PC-3 (cell line): Measurements from ENCODE around the gene HOXD11.

Source experiments
- EZH2phosphoT487 ChIP-seq: fragments of 300-600 bp; sonication (generic); IDR thresholded peaks from 2 replicates; pipeline ENCODE4 v1.6.1; 2018; ENCODE audit warnings: mild to moderate bottlenecking, antibody characterized with exemption, low read length, borderline replicate concordance
- TF ChIP-seq, protein P1 (sequence below): fragments of 300-600 bp; sonication (generic); conservative IDR thresholded peaks from 2 replicates; pipeline ENCODE4 v1.5.1; 2017; ENCODE audit warnings: antibody characterized with exemption, low read depth, mild to moderate bottlenecking, low read length

DNA sequence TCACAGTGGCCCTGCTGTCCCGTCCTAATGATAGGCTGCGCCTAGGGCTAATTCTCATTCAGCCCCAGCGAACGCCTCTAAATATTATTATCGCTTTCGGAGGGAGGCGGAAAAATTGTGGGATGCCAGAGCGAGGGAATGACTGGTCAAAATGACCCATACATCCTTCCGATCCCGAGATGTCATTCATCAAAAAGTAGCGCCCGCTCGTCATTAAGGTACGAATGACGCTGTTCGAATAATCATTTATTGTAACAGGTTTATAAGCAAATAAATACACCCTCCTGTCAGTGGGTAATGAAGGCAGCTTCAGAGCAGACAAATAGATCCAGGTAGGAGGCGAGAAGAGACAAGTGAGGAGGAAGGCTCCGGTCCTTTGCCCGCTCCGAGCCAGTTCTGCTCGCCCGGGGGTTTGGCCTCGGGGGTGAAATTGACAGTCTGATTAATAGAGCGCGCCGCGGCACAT, 23.3 kb upstream of the HOXD11 start, which contains the start of gene EVX2:
- TF ChIP-seq, protein P1, sequence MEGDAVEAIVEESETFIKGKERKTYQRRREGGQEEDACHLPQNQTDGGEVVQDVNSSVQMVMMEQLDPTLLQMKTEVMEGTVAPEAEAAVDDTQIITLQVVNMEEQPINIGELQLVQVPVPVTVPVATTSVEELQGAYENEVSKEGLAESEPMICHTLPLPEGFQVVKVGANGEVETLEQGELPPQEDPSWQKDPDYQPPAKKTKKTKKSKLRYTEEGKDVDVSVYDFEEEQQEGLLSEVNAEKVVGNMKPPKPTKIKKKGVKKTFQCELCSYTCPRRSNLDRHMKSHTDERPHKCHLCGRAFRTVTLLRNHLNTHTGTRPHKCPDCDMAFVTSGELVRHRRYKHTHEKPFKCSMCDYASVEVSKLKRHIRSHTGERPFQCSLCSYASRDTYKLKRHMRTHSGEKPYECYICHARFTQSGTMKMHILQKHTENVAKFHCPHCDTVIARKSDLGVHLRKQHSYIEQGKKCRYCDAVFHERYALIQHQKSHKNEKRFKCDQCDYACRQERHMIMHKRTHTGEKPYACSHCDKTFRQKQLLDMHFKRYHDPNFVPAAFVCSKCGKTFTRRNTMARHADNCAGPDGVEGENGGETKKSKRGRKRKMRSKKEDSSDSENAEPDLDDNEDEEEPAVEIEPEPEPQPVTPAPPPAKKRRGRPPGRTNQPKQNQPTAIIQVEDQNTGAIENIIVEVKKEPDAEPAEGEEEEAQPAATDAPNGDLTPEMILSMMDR, result no peak
- no peak for TF ChIP-seq EZH2phosphoT487
